Measurements from ENCODE around the gene KLHL11.

Gene KLHL11, protein sequence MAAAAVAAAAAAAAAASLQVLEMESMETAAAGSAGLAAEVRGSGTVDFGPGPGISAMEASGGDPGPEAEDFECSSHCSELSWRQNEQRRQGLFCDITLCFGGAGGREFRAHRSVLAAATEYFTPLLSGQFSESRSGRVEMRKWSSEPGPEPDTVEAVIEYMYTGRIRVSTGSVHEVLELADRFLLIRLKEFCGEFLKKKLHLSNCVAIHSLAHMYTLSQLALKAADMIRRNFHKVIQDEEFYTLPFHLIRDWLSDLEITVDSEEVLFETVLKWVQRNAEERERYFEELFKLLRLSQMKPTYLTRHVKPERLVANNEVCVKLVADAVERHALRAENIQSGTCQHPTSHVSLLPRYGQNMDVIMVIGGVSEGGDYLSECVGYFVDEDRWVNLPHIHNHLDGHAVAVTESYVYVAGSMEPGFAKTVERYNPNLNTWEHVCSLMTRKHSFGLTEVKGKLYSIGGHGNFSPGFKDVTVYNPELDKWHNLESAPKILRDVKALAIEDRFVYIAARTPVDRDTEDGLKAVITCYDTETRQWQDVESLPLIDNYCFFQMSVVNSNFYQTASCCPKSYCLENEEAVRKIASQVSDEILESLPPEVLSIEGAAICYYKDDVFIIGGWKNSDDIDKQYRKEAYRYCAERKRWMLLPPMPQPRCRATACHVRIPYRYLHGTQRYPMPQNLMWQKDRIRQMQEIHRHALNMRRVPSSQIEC

GRCh38 chr17:41864836-41865595 lies at the start of gene KLHL11:
Gene KLHL11, minus strand, starts transcription at chr17:41865423. Its CDS starts 53 bp downstream, at chr17:41865370.
- FAIRE-seq, result no peak

GRCh38 chr17:41915020-41915419 lies 49.8 kb upstream of the KLHL11 start:
- FAIRE-seq, result no peak

DNA sequence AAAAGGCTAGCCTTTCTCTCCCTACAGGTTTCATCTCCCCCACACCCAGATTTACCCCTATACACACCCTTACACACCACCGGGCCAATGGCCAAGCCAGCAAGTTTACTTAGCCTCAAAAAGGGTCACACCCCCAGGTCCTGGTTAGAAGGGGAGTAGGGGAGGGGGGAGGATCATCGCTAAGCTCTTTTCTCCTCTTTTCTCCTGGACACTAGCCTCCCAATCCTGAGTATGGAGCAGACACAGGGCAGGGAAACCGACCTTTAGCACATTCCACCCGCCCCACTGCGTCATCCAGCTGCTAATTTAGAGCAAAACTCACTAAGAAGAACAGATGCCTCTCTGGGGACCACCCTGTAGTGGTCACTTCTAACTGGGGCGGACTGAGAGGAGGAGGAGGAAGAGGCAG lies 49.1 kb upstream of the KLHL11 start:
- FAIRE-seq, result no peak

DNA sequence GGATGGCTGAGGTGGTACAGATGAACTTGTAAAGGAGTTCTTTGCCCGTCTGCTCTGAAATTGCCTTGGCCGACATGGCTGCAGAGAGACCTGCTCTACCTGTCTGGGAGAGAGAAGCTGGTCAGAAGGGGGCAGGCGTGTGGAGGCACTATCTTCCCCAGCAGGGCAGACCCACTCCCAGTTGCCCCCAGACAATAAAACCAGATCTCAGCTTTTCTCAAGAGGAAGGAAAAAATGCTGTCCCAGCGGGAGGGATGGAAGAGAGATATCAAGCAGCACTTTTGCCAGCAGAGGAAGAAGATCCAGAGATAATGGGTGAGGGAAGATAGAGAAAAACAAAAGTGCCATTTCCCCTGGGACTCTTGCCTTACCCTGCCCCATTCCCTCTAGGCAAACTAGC lies 48.6 kb upstream of the KLHL11 start:
- no peak for FAIRE-seq

DNA sequence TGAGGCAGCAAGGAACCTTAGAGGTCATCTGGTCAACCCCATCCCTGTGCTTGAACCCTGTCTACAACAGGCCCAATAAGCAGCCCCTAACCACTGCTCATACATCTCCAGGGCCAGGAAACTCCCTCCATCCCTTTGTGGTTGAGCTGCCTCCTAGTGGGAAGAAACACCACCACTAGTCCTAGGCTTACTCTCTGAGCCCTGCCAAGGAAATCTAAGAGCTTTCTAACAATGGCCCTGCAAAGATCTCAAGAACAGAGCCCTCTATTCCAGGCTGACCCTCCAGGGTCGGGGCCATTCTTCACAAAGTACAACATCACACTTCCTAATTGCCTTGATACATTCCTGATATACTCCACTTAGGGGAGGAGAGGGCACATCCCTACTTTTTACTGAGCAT lies 47.7 kb upstream of the KLHL11 start:
- no peak for FAIRE-seq

- FAIRE-seq, result no peak
These were observed 45.6 kb upstream of the KLHL11 start for GRCh38 chr17:41910701-41911391.

DNA sequence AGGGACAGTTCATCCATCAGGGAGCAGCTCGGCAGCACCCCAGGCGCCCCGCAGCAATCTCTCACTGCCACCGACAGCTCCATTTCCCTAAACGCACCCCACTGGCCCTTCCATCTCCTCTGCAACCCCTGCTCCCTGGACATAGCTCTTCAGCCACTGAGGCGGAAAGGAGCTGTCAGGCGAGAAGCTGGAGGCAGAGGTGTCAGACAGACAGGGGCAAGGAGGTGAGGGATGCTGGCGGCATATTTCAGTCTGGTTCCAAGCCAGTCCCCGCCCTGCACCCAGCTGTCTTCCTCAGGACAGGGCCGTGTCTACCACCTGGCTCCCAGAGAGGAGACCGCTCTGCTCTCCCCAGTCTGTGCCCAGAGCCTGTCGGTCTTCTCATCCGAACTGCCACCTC lies 43.9 kb upstream of the KLHL11 start:
- FAIRE-seq, result no peak

- FAIRE-seq, result no peak
These were observed 42.7 kb upstream of the KLHL11 start for GRCh38 chr17:41907633-41908539.

GRCh38 chr17:41907185-41907556 lies 41.9 kb upstream of the KLHL11 start:
- FAIRE-seq, result no peak

DNA sequence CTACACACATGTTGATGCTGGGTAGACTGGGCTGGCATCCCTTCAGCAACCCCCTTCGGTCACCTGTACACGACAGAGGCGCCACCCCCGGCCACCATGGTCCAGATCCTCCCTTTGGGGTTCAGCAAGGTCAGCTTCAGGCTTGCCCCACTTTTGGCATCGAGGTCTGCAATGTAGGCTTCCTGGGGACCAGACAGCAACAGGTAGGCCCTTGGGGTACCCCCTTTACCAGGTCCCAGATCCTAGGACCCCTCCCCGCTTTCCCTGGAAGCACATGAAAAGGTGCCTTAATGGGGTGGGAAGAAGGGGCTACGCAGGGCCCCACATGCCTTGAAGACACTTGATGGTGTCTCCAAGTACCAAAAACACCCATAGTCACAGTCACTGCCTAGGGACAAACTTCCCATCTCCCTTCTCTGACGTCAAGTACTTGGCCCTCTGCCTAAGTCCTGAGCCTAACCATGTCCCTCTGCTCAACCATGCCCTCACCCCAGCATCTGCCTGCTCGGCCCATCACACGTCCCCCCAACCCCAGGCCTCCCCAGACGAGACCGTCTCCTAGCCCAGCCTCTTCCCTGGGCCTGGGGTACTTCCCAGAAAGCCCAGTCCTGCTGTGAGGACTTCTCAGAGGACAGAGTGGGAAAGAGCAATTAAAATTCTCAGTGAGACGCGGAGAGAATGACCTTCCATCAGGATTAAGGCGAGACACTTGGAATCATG lies 41.4 kb upstream of the KLHL11 start:
- FAIRE-seq, result no peak

DNA sequence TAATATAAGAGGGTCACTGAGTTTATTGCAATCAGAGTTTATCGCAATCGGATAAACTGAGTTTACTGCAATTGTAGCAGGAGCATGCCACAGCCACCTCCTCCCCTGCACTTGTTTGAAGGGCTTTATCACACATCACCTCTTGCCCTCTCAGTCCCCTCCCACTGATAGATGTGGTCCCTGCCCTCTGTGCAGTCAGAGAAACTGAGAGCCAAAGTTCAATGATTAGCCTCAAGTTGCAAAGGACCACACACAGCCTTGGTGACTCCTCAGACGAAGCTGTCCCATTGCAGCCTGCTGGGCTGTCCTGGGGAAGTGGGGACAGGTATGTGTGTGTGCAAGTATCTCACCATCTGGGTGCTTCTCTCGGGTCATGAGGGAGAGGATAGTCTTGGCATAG lies 39.9 kb upstream of the KLHL11 start:
- no peak for FAIRE-seq

DNA sequence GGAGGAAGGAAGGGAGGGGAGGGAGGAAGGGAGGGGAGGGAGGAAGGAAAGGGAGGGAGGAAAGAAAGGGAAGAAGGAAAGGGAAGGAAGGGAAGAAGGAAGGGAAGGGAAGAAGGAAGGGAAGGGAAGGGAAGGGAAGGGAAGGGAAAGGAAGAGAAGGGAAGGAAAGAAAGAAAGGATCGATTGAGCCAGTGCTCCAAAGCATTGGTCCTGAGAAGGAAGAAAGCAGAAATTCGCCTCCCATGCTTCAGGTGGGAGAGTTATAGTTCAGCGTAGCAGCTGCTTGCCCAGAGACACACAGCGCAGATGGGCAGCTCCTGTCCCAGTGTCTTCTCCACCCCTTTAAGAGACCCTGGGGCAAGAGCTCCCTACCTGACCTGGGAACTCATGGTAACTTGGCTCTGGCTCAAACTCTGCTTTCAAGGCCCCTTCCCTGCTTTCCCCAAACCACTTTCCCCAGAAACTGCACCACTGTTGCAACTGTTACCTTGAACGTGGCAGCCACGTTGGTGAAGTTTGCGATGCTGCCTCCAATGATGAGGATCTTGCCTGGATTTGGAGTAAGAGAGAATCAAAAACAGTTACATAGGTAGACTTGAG lies 39.1 kb upstream of the KLHL11 start:
- FAIRE-seq, result no peak

- no peak for FAIRE-seq
These were observed 36.4 kb upstream of the KLHL11 start for GRCh38 chr17:41901646-41902045.

- FAIRE-seq, result no peak
These were observed 31.5 kb upstream of the KLHL11 start for GRCh38 chr17:41896726-41897125.

DNA sequence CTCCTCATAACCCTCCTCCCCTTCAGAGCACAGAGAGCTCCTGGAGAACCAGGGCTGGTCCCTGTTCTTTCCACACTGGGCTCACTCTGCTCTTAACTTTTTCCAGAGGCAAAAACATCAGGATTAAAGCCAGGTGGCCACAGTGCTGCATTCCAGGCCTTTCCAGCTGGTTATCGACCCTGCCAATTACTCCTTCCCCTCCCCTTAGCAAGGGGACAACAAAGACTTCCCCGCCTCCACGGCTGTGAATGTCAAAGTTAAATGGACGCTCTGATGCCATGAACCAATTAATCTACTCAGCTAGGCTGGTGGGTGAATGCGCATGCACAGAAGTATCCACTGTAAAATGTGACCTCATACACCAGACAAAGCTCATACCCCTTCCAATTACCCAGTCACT lies 30.4 kb upstream of the KLHL11 start:
- no peak for FAIRE-seq

GRCh38 chr17:41894791-41895331 lies 29.6 kb upstream of the KLHL11 start:
- FAIRE-seq, result no peak

GRCh38 chr17:41893384-41893783 lies 28.2 kb upstream of the KLHL11 start:
- no peak for FAIRE-seq

DNA sequence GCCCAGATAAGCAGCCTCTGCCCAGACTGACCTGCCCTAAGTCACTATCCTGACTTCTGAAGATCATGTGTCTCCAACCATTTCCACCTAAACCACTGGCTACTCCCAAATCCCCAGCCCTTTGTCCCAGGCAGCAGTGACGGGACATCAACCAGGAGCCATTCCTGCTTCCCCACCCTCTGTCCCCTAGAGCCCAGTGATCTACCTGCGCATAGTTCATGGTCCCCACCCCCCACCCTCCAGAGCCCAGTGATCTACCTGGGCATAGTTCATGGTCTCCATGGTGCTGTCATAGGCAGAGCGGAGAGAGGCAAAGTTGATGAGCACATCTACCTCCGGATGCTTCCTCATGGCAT lies 26.8 kb upstream of the KLHL11 start:
- FAIRE-seq, result no peak

DNA sequence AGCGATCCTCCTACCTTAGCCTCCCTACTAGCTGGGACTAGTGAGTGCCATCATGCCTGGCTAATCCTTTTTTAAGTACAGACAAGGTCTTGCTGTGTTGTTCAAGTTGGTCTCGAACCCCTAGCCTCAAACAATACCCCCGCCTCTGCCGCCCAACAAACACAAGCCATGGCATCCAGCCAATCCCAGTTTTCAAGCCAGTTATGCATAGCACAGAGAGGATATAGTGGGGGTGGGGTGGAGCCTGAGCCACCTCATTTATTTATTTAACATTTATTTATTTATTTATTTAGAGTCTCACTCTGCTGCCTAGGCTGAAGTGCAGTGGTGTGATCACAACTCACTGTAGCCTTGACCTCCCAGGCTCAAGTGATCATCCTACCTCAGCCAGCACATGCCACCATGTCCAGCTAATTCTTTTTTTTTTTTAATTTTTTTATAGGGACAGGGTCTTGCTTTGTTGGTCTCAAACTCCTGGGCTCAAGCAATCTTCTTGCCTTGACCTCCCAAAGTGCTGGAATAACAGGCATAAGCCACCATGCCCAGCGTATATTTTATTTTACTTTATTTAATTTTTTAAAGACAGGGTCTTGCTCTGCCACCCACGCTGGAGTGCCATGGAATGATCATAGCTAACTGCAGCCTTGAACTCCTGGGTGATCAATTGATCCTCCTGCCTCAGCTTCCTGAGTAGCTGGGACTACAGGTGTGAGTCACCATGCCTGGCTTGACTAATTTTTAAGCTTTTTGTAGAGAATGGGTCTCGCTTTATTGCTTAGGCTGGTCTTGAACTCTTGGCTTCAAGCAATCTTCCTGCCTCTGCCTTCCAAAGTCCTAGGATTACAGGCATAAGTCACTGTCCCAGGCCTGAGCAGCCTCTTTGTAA lies 26.2 kb upstream of the KLHL11 start:
- no peak for FAIRE-seq
